C4-2B (cell line): ENCODE measurements around the gene CMTM2.

Source experiments
- CTCF ChIP-seq: fragments of 450-650 bp; conservative IDR thresholded peaks from 2 replicates; pipeline ENCODE4 v1.5.1; 2017; ENCODE audit warnings: mild to moderate bottlenecking
- ZFX ChIP-seq: fragments of 450-650 bp; IDR thresholded peaks from 2 replicates; pipeline ENCODE4 v1.6.1; 2017

DNA sequence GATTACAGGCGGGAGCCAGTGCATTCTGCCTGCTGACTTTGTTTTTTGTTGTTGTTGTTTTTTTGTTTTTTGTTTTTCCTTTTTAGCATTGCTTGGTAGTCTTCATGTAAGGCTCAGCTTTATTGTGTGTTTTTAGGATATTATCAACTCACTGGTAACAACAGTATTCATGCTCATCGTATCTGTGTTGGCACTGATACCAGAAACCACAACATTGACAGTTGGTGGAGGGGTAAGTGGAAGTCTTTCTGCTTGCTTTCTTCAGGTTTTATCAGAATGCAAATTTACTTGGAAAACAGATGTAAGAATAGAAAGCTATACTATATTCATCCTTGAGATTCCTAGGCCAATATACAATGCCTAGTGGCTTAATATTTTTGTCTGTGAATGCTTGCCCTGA lies 16.3 kb upstream of the CMTM2 start:
- TF ChIP-seq CTCF, result no peak
- no peak for TF ChIP-seq ZFX
